ENCODE data around the gene GRM5.

GRCh38 chr11:88590361-88590760 lies 475.4 kb downstream of the GRM5 start:
- TF ChIP-seq EZH2 (IDR thresholded peaks at IDR 0.05; ENCODE audit: low read length, unreplicated experiment) (no peak), CTCF (conservative IDR thresholded peaks at IDR 0.05; ENCODE audit: low read depth, low read length) (no peak), EZH2phosphoT487 (IDR thresholded peaks at IDR 0.05; ENCODE audit: borderline replicate concordance, low read length) (no peak)

Data from PC-3 (cell line).